ENCODE results near the gene WDR5. TPM values are rescaled to one million over a fixed set of nuclear protein-coding genes. Genes with fewer than 3 reads are reported as not detected.

WDR5 gene
- total RNA-seq: 18.9 and 23.6 TPM in 2 replicates

GRCh38 chr9:134135343-134136117 lies at the start of gene WDR5:
TSS of gene WDR5 (plus strand) at chr9:134136082. CDS start at chr9:134139878, 3,796 bp downstream.

Other genes with a start within 250 kb of the WDR5 start
- 10.9 and 15.8 TPM in 2 replicates for gene VAV2, start 143.8 kb upstream of the WDR5 start, total RNA-seq
- gene BRD3OS, start 110.6 kb upstream of the WDR5 start, total RNA-seq: 15.5 and 43.9 TPM in 2 replicates
- 12.4 and 20.8 TPM in 2 replicates for gene BRD3, start 68.1 kb upstream of the WDR5 start, total RNA-seq
- not detected in 2 replicates for gene RNU6ATAC, start 28.5 kb downstream of the WDR5 start, total RNA-seq
- 17.6 and 29.9 TPM in 2 replicates for gene RXRA, start 190.4 kb downstream of the WDR5 start, total RNA-seq